RPMI7951 (cell line): ENCODE results near the gene NNT. TPM values are rescaled to one million over a fixed set of nuclear protein-coding genes. Genes with fewer than 3 reads are reported as not detected.
A peak's percentile ranks its signal among the peaks of the same experiment; 100 is the strongest.
"Not testable (repeated sequence)": the region's sequence is repeated elsewhere in the genome, so short reads cannot be mapped to it uniquely, and the experiment has no call there.

Source experiments
- DNase-seq: peaks from one replicate; pipeline ENCODE4 v3.0.0-alpha.2; 2012; ENCODE audit warnings: low read depth
- total RNA-seq: library from RNA; depleted of rRNA; stranded (reverse); fragments of >200 nt; shearing (Covaris generic); gene quantifications from 2 replicates; pipeline ENCODE4 v1.2.3, GENCODE V29; 2014; rRNA removed

The NNT gene
- total RNA-seq, 1 experiment from 2014 or later: 44.0 TPM

DNA sequence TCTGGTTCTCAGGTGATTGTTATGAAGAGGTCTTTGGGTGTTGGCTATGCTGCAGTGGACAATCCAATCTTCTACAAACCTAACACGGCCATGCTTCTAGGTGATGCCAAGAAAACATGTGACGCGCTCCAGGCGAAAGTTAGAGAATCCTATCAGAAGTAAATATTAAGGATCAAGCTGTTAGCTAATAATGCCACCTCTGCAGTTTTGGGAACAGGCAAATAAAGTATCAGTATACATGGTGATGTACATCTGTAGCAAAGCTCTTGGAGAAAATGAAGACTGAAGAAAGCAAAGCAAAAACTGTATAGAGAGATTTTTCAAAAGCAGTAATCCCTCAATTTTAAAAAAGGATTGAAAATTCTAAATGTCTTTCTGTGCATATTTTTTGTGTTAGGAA is 101.3 kb downstream of the NNT start:
- DNase-seq: no peak

DNA sequence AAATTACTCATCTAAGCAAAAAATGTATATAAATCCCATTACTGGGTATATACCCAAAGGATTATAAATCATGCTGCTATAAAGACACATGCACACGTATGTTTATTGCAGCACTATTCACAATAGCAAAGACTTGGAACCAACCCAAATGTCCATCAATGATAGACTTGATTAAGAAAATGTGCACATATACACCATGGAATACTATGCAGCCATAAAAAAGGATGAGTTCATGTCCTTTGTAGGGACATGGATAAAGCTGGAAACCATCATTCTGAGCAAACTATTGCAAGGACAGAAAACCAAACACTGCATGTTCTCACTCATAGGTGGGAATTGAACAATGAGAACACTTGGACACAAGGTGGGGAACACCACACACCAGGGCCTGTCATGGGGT is 103.6 kb downstream of the NNT start:
- not testable (repeated sequence) for DNase-seq

DNA sequence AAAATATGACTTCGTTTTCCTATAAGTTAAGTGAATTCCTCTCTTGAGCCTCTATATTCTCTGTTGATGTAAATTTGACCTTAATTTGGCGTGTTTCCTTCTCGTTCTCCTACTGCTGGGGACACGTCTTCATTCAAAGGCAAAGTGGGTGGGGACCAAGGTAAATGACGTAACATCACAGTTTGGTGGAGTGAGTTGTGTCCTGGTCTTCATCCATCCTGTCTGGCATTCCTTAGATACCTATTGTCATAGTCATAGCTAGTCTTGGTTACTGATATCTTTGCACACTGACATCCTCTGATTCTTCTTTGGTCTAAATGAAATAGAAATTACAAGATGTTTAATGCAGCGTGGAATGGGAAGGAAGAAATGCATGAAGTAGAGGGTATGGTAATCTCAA is 108.5 kb downstream of the NNT start:
- DNase-seq: peak; percentile 66

DNA sequence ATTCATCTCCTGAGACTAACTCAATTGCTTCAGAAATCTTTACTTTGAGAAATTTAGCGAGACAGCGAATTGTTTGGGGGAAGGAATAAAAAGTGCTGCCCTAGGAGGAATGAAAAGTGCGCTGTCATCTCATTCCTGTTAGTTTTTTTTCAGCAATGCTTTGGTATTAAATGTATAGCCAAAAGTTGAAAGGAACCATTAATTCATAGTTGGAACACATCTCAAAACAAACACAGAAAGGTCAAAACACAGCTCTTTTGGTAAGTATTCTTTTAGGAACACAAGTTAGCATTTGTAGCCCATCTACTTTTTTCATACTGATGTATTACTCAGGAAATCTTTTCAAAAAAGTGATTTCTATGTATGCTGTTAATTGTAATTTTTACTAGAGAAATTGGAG is 109.1 kb downstream of the NNT start:
- no peak for DNase-seq

DNA sequence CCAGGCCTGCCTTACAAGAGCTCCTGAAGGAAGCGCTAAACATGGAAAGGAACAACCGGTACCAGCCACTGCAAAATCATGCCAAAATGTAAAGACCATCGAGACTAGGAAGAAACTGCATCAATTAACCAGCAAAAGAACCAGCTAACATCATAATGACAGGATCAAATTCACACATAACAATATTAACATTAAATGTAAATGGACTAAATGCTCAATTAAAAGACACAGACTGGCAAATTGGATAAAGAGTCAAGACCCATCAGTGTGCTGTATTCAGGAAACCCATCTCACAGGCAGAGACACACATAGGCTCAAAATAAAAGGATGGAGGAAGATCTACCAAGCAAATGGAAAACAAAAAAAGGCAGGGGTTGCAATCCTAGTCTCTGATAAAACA is 116.8 kb downstream of the NNT start:
- not testable (repeated sequence) for DNase-seq

DNA sequence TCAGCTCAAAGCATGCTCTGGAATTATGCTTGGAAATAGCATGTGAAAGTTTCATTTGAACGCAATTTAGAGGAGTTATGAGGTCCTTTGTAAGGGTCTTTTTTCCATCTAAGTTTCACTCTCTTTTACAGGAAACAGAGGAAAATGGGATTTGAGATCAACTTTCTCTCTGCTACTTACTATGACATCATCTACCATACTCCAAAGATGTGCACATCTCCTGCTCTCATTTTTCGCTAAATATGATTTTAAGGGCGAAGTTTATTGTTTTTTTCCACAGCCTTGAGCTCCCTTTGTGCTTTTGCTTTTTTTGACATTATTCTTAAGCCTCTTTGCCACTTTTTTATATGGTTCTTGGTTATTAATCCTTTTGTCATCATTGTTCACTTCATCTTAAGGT is 125.6 kb downstream of the NNT start:
- DNase-seq: no peak

DNA sequence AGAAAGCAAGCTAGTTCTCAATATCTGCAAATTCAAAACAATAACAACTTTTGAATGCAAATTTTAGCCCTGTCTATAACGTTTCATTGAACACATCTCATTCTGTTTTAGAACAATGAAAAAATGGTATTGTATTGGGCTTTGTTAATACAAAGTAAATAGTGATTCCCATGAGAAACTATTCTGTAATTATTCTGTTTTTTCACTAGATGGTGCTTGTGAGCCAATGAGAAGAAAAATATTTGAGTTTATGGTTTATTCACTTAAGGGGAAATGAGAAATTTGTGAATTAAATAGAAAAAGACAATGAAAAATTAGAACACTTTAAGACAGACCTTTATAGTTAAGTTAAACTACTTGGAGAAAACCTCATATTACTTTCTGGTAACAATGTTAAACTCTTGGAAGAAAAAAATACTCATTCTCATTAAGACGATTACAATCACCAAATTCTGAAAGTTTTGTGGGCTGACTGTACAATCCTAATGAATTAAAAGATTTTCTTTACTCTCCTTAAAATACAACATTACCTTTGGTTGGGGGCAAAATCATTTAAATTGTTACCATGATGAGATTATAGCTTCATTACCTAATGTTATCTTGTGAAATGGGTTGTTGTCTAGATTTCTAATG is 127.0 kb downstream of the NNT start:
- DNase-seq: peak; percentile 19

DNA sequence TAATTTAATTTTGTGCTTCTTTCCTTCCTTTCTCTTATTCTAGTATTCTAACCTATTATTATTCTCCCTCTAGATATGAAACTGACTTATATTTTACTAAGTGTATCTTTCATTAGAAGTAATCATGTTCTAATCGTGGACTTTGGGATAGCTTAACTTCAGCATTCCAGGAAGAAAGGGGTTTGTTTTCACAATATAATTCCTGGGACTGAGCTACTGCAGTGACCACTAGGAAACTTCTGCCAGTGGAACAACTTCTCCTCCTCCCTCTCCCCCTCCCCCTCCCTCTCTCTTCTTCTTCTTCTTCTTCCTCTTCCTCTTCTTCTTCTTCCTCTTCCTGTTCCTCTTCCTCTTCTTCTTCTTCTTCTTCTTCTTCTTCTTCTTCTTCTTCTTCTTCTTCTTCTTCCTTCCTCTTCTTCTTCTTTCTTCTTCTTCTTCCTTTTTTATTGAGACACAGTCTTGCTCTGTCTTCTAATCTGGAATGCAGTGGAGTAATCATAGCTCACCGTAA is 127.9 kb downstream of the NNT start:
- no peak for DNase-seq

DNA sequence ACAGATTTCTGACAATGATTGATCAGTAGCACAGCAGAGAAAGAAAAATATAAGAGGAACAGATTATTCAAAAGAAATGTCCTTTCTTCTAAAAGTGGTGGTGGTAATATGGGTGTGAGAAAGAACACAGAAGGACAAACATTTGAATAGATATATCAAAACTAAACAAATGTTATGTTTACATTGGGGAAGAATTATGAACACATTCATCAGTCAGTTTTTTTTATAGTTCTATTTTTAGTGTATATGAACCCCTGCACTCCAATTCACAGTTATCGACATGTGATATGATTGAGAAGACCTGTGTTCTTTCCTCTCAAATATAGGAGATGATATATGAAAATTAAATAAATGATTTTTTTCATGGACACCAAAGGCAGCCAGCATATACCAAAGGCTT is 128.6 kb downstream of the NNT start:
- DNase-seq: no peak

DNA sequence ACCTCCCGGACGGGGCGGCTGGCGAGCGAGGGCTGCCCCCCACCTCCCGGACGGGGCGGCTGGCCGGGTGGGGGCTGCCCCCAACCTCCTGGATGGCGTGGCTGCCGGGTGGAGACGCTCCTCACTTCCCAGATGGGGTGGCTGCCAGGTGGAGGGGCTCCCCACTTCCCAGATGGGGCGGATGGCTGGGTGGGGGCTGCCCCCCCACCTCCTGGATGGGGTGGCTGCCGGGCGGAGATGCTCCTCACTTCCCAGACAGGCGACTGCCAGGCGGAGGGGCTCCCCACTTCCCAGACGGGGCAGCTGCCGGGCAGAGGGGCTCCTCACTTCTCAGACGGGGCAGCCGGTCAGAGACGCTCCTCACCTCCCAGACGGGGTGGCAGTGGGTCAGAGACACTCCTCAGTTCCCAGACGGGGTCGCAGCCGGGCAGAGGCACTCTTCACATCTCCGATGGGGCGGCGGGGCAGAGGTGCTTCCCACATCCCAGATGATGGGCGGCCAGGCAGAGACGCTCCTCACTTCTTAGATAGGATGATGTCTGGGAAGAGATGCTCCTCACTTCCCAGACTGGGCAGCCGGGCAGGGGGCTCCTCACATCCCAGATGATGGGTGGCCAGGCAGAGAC is 143.1 kb downstream of the NNT start:
- not testable (repeated sequence) for DNase-seq

DNA sequence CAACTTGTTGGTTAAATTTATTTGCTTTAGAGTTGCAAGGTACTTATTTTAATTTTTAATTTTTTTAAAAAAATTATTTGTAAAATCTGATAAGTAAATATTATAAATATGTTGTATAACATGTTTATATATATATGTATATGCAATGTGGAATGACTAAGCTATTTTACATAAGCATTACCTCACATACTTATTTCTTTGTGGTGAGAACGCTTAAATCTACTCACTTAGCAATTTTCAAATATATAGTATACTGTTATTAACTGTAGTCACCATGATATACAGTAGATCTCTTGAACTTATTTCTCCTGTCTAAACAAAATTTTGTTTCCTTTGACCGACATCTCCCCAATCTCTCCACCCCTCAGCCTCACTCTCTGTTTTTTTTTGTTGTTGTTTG is 147.8 kb downstream of the NNT start:
- DNase-seq: no peak

DNA sequence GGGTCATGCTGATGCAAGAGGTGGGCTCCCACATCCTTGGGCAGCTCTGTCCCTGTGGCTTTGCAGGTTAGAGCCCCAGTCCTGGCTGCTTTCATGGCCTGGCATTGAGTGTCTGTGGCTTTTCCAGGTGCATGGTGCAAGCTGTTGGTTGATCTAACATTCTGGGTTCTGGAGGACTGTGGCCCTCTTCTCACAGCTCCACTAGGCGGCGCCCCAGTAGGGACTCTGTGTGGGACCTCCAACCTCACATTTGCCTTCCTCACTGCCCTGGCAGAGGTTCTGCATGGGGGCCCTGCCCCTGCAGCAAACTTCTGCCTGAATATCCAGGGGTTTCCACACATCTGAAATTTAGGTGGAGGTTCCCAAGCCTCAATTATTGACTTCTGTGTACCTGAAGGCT is 150.1 kb downstream of the NNT start:
- no peak for DNase-seq

Other genes starting within 250 kb of the NNT start
- gene CCL28, start 190.8 kb upstream of the NNT start, total RNA-seq: 8.8 and 12.8 TPM in 2 replicates
- 10.3 and 17.8 TPM in 2 replicates for gene TMEM267, start 119.3 kb upstream of the NNT start, total RNA-seq
- 14.5 and 20.3 TPM in 2 replicates for gene C5orf34, start 88.0 kb upstream of the NNT start, total RNA-seq
- gene PAIP1, start 46.1 kb upstream of the NNT start, total RNA-seq: 114 and 123 TPM in 2 replicates